Naive B cell (primary cell): ENCODE data around the gene PLXNC1. TPM values are rescaled to one million over a fixed set of nuclear protein-coding genes. Genes with fewer than 3 reads are reported as not detected.

Source experiments
- ATAC-seq, 2 donors: fragments of 150-1000 bp; cut with Tn5 transposase; 2 replicates each; pipeline ENCODE4 v1.10.0; 2021; ENCODE audit warnings: low read depth in 2 of 2, mild to moderate bottlenecking in 2 of 2, moderate library complexity in 2 of 2
- DNase-seq: peaks from one replicate; pipeline ENCODE4 v3.0.0; 2022
- H3K27ac Mint-ChIP-seq, 6 donors: one replicate each; pipeline ENCODE4 v1.8.0; 2020 to 2022; ENCODE audit warnings: mild to moderate bottlenecking in 6 of 6, mixed read lengths in 6 of 6, moderate library complexity in 5 of 6, inconsistent platforms in 2 of 6
- H3K27me3 Mint-ChIP-seq, 3 donors: one replicate each; pipeline ENCODE4 v1.8.0; 2021 to 2022; ENCODE audit warnings: mixed read lengths in 3 of 3, mild to moderate bottlenecking in 1 of 3
- H3K36me3 Mint-ChIP-seq, 2 donors: one replicate each; pipeline ENCODE4 v1.8.0; 2020 to 2022; ENCODE audit warnings: mixed read lengths in 2 of 2, inconsistent platforms in 1 of 2, mild to moderate bottlenecking in 1 of 2
- H3K4me1 Mint-ChIP-seq, 3 donors: one replicate each; pipeline ENCODE4 v1.8.0; 2020 to 2022; ENCODE audit warnings: mixed read lengths in 3 of 3, inconsistent platforms in 1 of 3, mild to moderate bottlenecking in 1 of 3, moderate library complexity in 1 of 3
- H3K4me3 Mint-ChIP-seq, 8 donors: one replicate each; pipeline ENCODE4 v1.8.0; 2020 to 2022; ENCODE audit warnings: mild to moderate bottlenecking in 8 of 8, mixed read lengths in 8 of 8, moderate library complexity in 8 of 8, inconsistent platforms in 2 of 8
- H3K9me3 Mint-ChIP-seq, 7 donors: one replicate each; pipeline ENCODE4 v1.8.0; 2020 to 2022; ENCODE audit warnings: mixed read lengths in 7 of 7, mild to moderate bottlenecking in 5 of 7, inconsistent platforms in 2 of 7, moderate library complexity in 1 of 7
- polyA plus RNA-seq, 6 donors: library from polyadenylated mRNA; unstranded; fragments of 300-500 nt; fragmentation: Illumina TruSeq; gene quantifications; one replicate each; pipeline ENCODE4 v1.2.3, GENCODE V29; 2021; ENCODE audit warnings: low read depth in 6 of 6

Gene PLXNC1
- polyA plus RNA-seq, 6 donors from 2014 or later: 2.1 to 6.9 (median 4.4) TPM

DNA sequence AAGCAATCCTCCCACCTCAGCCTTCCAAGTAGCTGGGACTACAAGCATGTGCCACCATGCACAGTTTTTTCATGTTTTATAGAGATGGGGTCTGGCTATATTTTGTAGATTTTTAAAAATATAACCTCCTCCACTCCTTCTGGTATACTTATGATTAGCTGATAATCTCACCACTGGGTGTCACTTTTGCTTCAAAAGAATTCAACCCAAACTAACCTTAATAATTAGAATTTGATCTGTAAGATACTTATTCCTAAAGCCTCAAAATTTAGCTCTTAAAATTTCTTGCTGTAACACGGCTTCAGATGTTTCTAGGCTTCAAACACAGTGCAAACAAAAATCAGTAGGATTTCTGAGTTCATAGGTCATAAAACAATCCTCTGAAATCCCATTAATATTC, 181.0 kb downstream of the PLXNC1 start:
- Mint-ChIP-seq H3K4me3 (no peak overlapping the region), H3K27ac (peak overlapping the region in 1 of 6 donors; percentile 47), H3K27me3 (no peaks in the 10 kb centered on the region), H3K36me3 (peaks cover 19 to 30% of the 10 kb centered on the region in 2 donors), H3K9me3 (no peaks in the 10 kb centered on the region), H3K4me1 (peaks cover 3 to 5% (median 4%) of the 10 kb centered on the region in 3 donors)
- no peak for DNase-seq
- no peak for ATAC-seq

DNA sequence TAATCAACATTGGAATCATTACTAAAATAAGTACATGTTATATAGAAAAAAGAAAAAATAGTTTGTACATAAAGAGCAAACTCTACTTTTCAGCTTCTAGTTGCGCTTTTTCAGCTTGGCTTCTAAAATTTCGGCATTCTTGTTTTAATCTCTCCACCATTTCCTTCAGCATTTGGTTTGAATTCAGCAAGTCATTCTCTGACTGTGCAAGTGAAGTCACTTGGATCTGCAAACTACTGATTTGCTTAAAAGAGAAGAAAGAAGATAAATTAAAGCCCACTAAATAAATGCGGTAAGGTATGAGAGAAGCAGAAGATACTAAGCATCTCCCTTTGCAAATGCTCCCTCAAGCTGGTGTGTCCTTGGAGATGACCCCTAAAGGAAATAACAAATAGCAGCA, 185.0 kb downstream of the PLXNC1 start:
- Mint-ChIP-seq H3K27me3 (no peaks in the 10 kb centered on the region), H3K27ac (peak overlapping the region in 1 of 6 donors; percentile 49), H3K36me3 (peaks cover 9 to 16% of the 10 kb centered on the region in 2 donors), H3K4me1 (peaks cover 4 to 12% (median 4%) of the 10 kb centered on the region in 3 donors), H3K9me3 (no peaks in the 10 kb centered on the region), H3K4me3 (no peak overlapping the region)
- DNase-seq (no peak), ATAC-seq (no peak)

DNA sequence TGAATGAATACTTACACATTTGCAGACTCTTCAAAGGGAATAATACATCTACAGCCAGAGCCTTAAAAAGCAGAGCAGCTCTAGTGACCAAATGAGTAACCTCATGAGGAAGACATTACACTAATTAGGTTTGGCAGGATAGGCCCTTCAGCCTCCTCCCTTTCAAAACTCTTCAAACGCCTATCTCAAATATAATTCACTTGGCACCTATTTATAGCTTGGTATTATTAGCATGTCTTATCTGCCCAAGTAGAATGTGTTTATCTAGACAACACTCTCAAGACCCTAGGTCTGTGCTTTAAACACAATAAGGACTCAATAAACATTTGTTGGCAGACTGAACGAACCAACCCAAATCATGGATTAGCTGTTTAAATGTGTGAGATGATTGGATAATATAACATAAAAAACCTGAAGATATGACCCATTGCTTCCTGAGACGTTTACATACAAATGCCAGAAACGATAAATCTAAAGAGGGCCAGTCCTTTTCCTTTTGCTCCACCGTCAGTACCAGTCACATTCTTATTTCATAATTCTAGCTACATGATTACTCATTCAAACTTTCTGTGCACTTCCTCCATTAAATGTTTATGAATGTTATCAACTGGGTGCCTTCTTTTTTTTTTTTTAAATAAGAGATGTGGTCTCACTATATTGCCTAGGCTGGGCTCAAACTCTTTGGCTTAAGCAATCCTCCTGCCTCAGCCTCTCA, 188.0 kb downstream of the PLXNC1 start:
- ATAC-seq (no peak), DNase-seq (no peak)
- H3K4me1 Mint-ChIP-seq: peaks cover 4 to 12% (median 4%) of the 10 kb centered on the region in 3 donors
- no peak overlapping the region for H3K4me3 Mint-ChIP-seq
- H3K27ac Mint-ChIP-seq: peak overlapping the region in 1 of 6 donors; percentile 33
- no peaks in the 10 kb centered on the region for H3K9me3 Mint-ChIP-seq
- H3K27me3 Mint-ChIP-seq: no peaks in the 10 kb centered on the region
- H3K36me3 Mint-ChIP-seq: peaks cover 0 to 13% of the 10 kb centered on the region in 2 donors

DNA sequence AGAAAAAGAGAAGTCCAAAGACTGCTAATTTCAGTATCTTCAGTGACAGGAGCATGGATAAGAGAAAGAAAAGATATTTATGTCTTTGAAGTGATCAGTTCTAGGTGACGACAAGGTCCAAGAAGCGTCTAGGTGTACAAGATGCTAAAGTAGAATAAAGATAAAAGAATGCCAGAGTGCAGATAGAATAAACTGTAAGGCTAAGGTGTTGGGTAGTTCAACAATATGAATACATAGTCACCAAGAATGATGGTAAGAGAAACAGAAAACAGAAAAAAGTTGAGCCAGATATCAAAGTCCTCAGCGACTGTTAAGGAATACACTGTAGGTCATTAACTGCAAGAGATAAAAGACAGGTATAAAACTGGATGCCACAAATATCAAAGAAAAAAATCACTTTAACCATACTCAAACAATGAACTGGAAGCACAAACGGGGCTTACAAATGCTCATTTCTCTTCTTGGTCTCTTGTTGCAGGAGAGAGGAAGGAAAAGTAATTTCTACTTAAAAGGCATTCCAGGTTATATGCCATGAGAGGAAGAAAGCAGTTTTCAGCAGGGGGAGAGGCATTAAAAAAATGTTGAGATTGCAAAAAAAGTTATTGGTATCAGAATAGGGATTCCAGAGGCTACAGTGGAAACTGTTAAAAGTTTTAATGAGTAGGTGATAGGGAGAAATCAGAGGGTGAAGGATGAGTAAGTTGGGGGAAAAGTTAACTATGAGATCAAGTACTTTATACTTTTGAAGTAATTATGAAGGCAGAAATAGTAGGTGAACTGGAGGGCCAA, 189.8 kb downstream of the PLXNC1 start:
- no peak overlapping the region for H3K4me3 Mint-ChIP-seq
- H3K9me3 Mint-ChIP-seq: peaks cover 0 to 2% (median 0%) of the 10 kb centered on the region in 7 donors
- H3K36me3 Mint-ChIP-seq: peaks cover 0 to 8% of the 10 kb centered on the region in 2 donors
- DNase-seq (no peak), ATAC-seq (no peak)
- H3K4me1 Mint-ChIP-seq: peaks cover 7 to 23% (median 15%) of the 10 kb centered on the region in 3 donors
- H3K27ac Mint-ChIP-seq: peak overlapping the region in 2 of 6 donors; percentile 49 to 72
- no peaks in the 10 kb centered on the region for H3K27me3 Mint-ChIP-seq

DNA sequence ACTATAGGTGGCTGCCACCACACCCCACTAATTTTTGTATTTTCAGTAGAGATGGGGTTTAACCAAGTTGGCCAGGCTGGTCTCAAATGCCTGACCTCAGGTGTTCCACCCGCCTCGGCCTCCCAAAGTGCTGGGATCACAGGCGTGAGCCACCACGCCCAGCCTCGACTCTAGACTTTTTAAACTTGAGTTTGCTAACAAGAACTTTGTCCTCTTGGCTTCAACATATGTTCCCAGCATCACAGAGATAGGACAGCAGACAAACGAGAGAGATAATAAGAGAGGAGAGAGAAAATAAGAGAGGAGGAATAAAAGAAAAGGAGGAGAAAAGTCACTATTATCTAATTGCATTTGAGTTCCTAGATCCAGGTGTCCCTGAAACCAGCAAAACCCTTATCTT, 192.2 kb downstream of the PLXNC1 start:
- ATAC-seq (no peak), DNase-seq (no peak)
- H3K36me3 Mint-ChIP-seq: peaks cover 4 to 18% of the 10 kb centered on the region in 2 donors
- no peak overlapping the region for H3K4me3 Mint-ChIP-seq
- H3K9me3 Mint-ChIP-seq: peaks cover 0 to 4% (median 0%) of the 10 kb centered on the region in 7 donors
- peaks cover 3 to 11% (median 11%) of the 10 kb centered on the region in 3 donors for H3K4me1 Mint-ChIP-seq
- H3K27ac Mint-ChIP-seq: peak overlapping the region in 1 of 6 donors; percentile 67
- no peaks in the 10 kb centered on the region for H3K27me3 Mint-ChIP-seq

DNA sequence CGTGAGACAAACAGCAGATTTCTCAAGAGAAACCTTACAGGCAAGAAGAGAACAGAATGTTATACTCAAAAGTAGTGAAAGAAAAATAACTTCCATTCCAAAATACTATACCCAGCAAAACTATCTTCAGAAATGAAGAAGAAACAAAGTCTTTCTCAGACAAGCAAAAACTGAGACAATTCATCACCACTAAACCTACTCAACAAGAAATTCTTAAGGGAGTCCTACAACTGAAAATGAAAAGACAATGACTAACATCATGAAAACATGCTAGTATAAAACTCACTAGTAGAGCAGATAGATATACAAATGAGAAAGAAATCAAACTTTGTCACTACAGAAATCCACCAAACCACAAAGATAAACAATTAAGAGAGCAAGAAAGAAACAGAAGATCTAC, 204.8 kb downstream of the PLXNC1 start:
- H3K36me3 Mint-ChIP-seq: peaks cover 55 to 58% of the 10 kb centered on the region in 2 donors
- ATAC-seq (no peak), DNase-seq (no peak)
- no peak overlapping the region for H3K27ac Mint-ChIP-seq
- H3K4me1 Mint-ChIP-seq: no peaks in the 10 kb centered on the region
- H3K9me3 Mint-ChIP-seq: peaks cover 9 to 76% (median 67%) of the 10 kb centered on the region in 7 donors
- no peak overlapping the region for H3K4me3 Mint-ChIP-seq
- H3K27me3 Mint-ChIP-seq: no peaks in the 10 kb centered on the region
